ENCODE data around the gene BRCC3.
A peak's percentile ranks its signal among the peaks of the same experiment; 100 is the strongest.

Gene BRCC3

GRCh38 chrX:155070975-155071693, at the start of gene BRCC3, which contains the start of the genes CMC4 and MTCP1:
Gene BRCC3 (plus strand): TSS chrX:155071508. CDS start chrX:155071528, 20 bp downstream.
Gene CMC4 (minus strand): TSS chrX:155071136. CDS start chrX:155064023, 7,113 bp downstream.
Gene MTCP1 (minus strand): TSS chrX:155071136. CDS start chrX:155066010, 5,126 bp downstream.
- DNase-seq: peak; percentile 81

GRCh38 chrX:155022585-155022984, 48.7 kb upstream of the BRCC3 start, which contains the start of gene F8:
Gene F8 (minus strand): TSS chrX:155022723. CDS start chrX:155022552, 171 bp downstream.
- DNase-seq: no peak

- DNase-seq: no peak
Measured at GRCh38 chrX:155023907-155024833, 47.1 kb upstream of the BRCC3 start.

- no peak for DNase-seq
Measured at GRCh38 chrX:155026420-155026726, 44.9 kb upstream of the BRCC3 start.

GRCh38 chrX:155026727-155027508, 44.4 kb upstream of the BRCC3 start, which contains the start of gene FUNDC2:
Gene FUNDC2 (plus strand): TSS chrX:155026844. CDS start chrX:155026939, 95 bp downstream.
- DNase-seq: peak; percentile 91

GRCh38 chrX:155027509-155028066, 43.7 kb upstream of the BRCC3 start:
- peak; percentile 6 for DNase-seq

DNA sequence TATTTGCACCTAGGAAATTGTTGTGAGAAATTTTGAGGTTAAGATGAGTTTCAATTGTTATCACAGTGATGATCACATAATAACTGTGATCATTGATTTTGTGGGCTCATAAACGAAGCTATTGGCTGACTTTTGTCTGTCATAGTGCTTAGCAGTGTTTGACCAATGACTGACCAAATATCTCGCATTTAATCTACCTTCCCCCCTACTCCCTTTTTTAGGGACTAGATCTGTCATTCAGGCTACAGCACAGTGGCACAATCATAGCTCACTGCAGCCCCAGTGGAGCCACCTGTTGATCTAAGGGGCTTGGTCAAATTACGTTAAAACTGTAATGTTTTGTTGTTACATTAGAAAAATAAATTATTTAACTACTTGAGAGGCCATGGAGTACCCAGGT, 43.2 kb upstream of the BRCC3 start:
- DNase-seq: no peak

GRCh38 chrX:155028877-155029291, 42.4 kb upstream of the BRCC3 start:
- DNase-seq: no peak

- no peak for DNase-seq
Measured at GRCh38 chrX:155031657-155032056, 39.7 kb upstream of the BRCC3 start.

- no peak for DNase-seq
Measured at GRCh38 chrX:155035688-155036087, 35.6 kb upstream of the BRCC3 start.

- DNase-seq: no peak
Measured at GRCh38 chrX:155046129-155046810, 25.0 kb upstream of the BRCC3 start.

GRCh38 chrX:155046811-155047528, 24.3 kb upstream of the BRCC3 start:
- no peak for DNase-seq

DNA sequence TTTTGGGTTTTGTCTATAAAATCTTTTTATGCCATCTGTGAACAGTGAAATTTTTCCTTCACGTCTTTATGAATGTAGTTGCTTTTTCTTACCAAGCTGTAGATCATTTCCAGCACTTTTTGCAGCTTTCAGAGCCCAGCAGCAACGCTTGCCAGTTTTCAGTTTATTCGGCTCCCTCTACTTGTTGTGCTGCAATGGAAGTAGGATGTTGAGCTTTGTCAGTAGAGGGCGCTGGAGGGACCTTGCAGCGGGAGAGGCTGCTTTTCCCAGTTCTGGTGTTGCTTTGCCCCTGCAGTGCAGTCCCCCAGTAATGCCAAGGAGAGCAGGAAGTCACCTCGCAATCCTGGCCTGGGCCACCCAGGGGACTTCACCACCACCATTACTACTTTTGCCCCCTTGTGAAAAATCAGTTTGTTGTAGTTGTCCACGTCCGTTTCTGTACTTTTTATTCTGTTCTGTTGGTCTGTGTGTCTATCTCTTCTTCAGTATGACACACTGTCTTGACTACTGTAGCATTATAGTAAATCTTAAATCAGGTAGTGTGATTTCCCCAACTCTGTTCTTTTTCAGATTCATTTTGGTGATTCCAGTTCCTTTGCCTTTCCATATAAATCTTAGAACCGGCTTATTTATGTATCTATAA, 22.2 kb upstream of the BRCC3 start:
- DNase-seq: peak; percentile 2

DNA sequence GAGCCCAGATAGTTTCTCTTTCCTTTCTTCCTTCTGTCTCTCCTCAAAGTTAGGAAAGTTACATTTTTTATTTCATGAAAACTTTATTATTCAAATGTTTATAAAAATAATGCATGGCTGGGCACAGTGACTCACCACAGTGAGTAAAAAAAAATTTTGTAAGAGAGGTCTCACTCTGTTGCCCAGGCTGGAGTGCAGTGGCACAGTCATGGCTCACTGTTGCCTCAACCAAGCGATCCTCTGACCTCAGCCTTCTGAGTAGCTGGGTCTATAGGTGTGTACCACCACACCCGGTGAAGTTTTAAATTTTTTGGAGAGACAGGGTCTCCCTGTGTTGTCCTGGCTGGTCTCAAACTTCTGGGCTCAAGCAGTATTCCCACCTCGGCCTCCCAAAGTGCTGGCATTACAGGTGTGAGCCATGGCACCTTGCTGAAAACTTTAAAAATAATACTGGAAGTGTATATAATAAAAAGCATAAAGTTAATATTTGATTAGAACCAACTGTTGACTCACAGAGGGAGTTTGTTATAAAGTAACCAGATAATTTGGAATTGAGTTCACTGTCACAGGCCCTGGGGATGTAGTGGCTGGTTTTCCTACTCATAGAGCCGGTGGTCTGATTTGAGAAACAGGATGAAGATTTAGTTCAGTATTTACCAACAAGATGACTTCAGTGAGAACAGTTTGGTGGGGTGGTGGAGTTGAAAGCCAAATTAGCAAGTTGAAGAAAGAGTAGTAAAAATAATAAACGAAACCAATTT, 18.4 kb upstream of the BRCC3 start:
- DNase-seq: no peak

- no peak for DNase-seq
Measured at GRCh38 chrX:155053656-155054055, 17.7 kb upstream of the BRCC3 start.

DNA sequence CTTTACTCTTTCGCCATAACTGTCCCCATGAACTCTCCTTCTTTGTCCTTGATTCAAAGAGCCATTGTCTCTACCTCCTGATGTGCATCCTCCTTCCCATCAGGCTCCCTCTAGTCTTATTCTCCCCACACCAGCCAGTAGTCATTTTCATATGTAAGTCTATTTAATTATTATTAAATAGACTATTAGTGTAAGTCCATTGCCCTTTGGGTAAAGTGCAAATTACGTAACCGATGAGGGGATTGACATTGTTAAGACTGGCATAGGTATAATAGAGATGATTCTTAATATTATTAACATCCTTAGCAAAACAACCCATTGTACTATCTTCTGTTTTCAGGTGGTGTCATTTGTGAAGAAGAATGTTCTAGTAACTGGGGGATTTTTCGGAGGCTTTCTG, 17.1 kb upstream of the BRCC3 start:
- no peak for DNase-seq

- no peak for DNase-seq
Measured at GRCh38 chrX:155055494-155055893, 15.8 kb upstream of the BRCC3 start.

DNA sequence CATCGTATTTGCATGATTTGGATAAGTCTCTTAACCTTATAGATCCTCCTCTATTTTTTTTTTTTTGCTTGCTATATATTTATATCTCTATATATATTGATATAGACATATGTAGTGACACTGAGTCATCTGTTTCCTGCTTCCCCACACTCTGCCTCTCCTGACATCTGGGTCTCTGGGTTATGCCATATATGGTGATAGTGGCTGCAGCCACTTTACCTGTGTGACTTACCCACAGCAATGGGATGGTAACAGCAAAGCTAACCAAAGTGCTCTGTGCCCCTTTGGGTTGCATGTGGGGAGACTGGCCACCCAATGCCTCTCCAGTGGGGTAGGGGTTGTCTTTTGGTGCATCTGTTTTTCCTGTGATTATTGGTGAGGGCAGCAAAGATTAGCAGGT, 14.8 kb upstream of the BRCC3 start:
- no peak for DNase-seq

DNA sequence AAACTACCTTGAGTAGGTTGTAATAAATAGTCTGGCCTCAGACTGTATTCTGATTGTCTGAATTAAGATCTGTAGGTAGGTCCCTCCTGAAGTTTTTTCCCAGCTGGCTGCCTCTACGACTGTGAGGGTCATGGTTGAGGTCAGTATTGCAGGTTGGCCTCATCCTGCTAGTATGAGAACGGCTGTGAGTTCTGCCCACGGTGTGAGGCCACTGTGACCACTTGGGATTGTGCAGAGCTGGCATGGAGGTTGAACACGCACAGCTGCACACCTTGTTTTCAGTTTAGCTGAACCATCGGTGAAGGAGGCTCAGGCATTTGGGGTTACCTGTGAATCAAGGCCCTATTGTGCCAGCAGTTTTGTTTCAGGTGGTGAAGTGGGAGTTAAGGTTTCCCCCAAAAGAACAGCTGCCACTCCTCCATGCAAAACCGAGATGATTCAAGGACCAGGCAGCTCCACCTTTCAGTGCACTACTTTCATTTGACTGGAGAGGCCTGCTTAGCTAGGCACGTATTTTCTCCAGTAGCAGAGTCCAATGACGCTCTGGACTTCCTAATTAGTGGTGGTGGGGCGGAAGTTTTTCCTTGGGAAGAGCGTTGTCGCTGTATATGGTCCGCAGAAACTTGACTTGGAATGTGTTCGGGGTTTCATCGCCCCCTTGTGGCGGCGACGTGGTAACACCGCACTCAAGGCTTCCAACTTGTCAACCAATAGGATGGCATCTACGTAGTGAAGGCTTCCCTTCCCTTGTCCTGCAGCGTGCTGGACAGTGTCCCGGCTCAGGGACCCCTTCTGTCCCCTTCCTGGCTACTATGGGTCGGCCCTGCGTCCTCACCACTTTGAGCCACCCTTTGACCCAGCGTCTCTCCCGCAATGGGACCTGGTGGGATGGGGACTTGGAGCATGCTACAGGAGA, 14.2 kb upstream of the BRCC3 start:
- DNase-seq: peak; percentile 11

All from NCI-H446 treated with DMSO at 0.1 percent for 48 hours (cell line).